H1 (cell line): Measurements from ENCODE around the gene TTC32. TPM values are rescaled to one million over a fixed set of nuclear protein-coding genes. Genes with fewer than 3 reads are reported as not detected.

Source experiments
- CTCF ChIA-PET: fragments of 300-600 bp; sonication (Branson Sonifier 250); formaldehyde crosslinking; loops from one replicate; lab custom pipeline; 2021; ENCODE audit not compliant: partially characterized antibody; lab: Charles Lee
- POLR2A ChIA-PET: fragments of 300-600 bp; sonication (Branson Sonifier 250); formaldehyde crosslinking; loops from one replicate; lab custom pipeline; 2021; ENCODE audit warnings: inconsistent platforms; ENCODE audit not compliant: partially characterized antibody; lab: Charles Lee
- DNase-seq, 2 experiments: peaks; one replicate each; pipeline versions ENCODE4 v3.0.0 to v3.0.0-alpha.2; 2010 to 2022; ENCODE audit warnings: low spot score in 2 of 2, low read depth in 1 of 2, mixed read lengths in 1 of 2
- FAIRE-seq: peaks from 2 replicates; lab custom pipeline; 2011; peaks lifted over from hg19 to GRCh38; lab: Jason Lieb, UNC
- H2AFZ ChIP-seq: 2 replicates; pipeline ENCODE4 v1.8.1; 2012; ENCODE audit warnings: low read length, inconsistent platforms
- H2AK5ac ChIP-seq: 2 replicates; pipeline ENCODE4 v1.6.1; 2013; ENCODE audit warnings: low read depth, low read length
- H2BK120ac ChIP-seq: replicated peaks from 2 replicates; pipeline ENCODE3; 2013; ENCODE audit warnings: low read depth, low read length, inconsistent platforms
- H2BK12ac ChIP-seq: 2 replicates; pipeline ENCODE4 v1.6.1; 2013; ENCODE audit warnings: low read depth, low read length
- H2BK15ac ChIP-seq: 2 replicates; pipeline ENCODE4 v1.6.1; 2013; ENCODE audit warnings: low read length
- H2BK20ac ChIP-seq: 2 replicates; pipeline ENCODE4 v1.6.1; 2013; ENCODE audit warnings: low read length
- H2BK5ac ChIP-seq: 2 replicates; pipeline ENCODE4 v1.6.1; 2013; ENCODE audit warnings: low read depth, low read length
- H3K14ac ChIP-seq: 2 replicates; pipeline ENCODE4 v1.6.1; 2013; ENCODE audit warnings: inconsistent platforms; ENCODE audit not compliant: insufficient read length
- H3K18ac ChIP-seq: 2 replicates; pipeline ENCODE4 v1.6.1; 2013; ENCODE audit warnings: low read length; ENCODE audit errors: extremely low read depth
- H3K23ac ChIP-seq: 2 replicates; pipeline ENCODE4 v1.6.1; 2013; ENCODE audit warnings: inconsistent platforms; ENCODE audit not compliant: insufficient read length
- H3K23me2 ChIP-seq: 2 replicates; pipeline ENCODE4 v1.6.1; 2013; ENCODE audit warnings: low read depth, low read length
- H3K27ac ChIP-seq: 2 replicates; pipeline ENCODE4 v1.6.1; 2011; ENCODE audit warnings: low read depth, low read length, inconsistent platforms
- H3K27me3 ChIP-seq, 4 experiments: replicated peaks in 1 of 4; 1 replicate in 1 of 4; 2 replicates in 3 of 4; pipeline versions ENCODE4 v1.6.1 to v1.8.1; 2011 to 2013; ENCODE audit warnings: low read length in 3 of 4, mild to moderate bottlenecking in 3 of 4, inconsistent platforms in 2 of 4, mixed read lengths in 2 of 4, moderate library complexity in 1 of 4; ENCODE audit not compliant: control insufficient read depth in 3 of 4, insufficient read depth in 3 of 4; ENCODE audit errors: extremely low read depth in 1 of 4
- H3K36me3 ChIP-seq, 4 experiments: 2 replicates each; pipeline versions ENCODE4 v1.6.1 to v1.8.1; 2011 to 2013; ENCODE audit warnings: mild to moderate bottlenecking in 4 of 4, low read length in 3 of 4, moderate library complexity in 2 of 4, control low read depth in 1 of 4, inconsistent platforms in 1 of 4; ENCODE audit not compliant: insufficient read depth in 4 of 4, control insufficient read depth in 2 of 4
- H3K4ac ChIP-seq: replicated peaks from 2 replicates; pipeline ENCODE3; 2013; ENCODE audit warnings: low read length, low read depth, mixed read lengths, inconsistent platforms; ENCODE audit not compliant: insufficient read length
- H3K4me1 ChIP-seq, 4 experiments: replicated peaks in 1 of 4; 1 replicate in 1 of 4; 2 replicates in 3 of 4; pipeline versions ENCODE4 v1.6.1 to v1.8.1; 2011 to 2013; ENCODE audit warnings: low read length in 3 of 4, inconsistent platforms in 2 of 4, mixed read lengths in 1 of 4; ENCODE audit not compliant: insufficient read depth in 4 of 4, control insufficient read depth in 3 of 4
- H3K4me2 ChIP-seq, 2 experiments: 2 replicates each; pipeline versions ENCODE4 v1.6.1 to v1.8.1; 2011 to 2013; ENCODE audit warnings: low read depth in 2 of 2, low read length in 2 of 2, control low read depth in 1 of 2, inconsistent platforms in 1 of 2, mild to moderate bottlenecking in 1 of 2; ENCODE audit not compliant: insufficient read depth in 1 of 2
- H3K4me3 ChIP-seq, 4 experiments: fragments of 200-600, 300-600 bp in 1 of 4; sonication (generic), shearing (Covaris generic), sonication (Bioruptor Twin) in 1 of 4; 2 replicates each; pipeline versions ENCODE4 v1.5.1 to v1.8.1; 2011 to 2016; ENCODE audit warnings: low read length in 4 of 4, low read depth in 3 of 4, control low read depth in 2 of 4, inconsistent platforms in 2 of 4, mild to moderate bottlenecking in 2 of 4, mixed read lengths in 1 of 4, moderate library complexity in 1 of 4; ENCODE audit not compliant: insufficient read depth in 2 of 4; ENCODE audit errors: extremely low read depth in 1 of 4
- H3K56ac ChIP-seq: replicated peaks from 2 replicates; pipeline ENCODE3; 2013; ENCODE audit warnings: low read depth, mild to moderate bottlenecking, mixed read lengths, low read length, inconsistent platforms; ENCODE audit not compliant: insufficient read length
- H3K79me1 ChIP-seq: 2 replicates; pipeline ENCODE4 v1.6.1; 2013; ENCODE audit warnings: low read depth, low read length, control low read depth
- H3K79me2 ChIP-seq, 2 experiments: 2 replicates each; pipeline versions ENCODE4 v1.6.1 to v1.8.1; 2012 to 2013; ENCODE audit warnings: low read length in 2 of 2, mild to moderate bottlenecking in 2 of 2, inconsistent platforms in 1 of 2; ENCODE audit not compliant: insufficient read depth in 2 of 2, control insufficient read depth in 1 of 2
- H3K9ac ChIP-seq, 4 experiments: replicated peaks in 1 of 4; 1 replicate in 1 of 4; 2 replicates in 3 of 4; pipeline versions ENCODE4 v1.6.1 to v1.8.1; 2011 to 2013; ENCODE audit warnings: low read depth in 3 of 4, low read length in 3 of 4, control low read depth in 2 of 4, mild to moderate bottlenecking in 2 of 4, moderate library complexity in 2 of 4, inconsistent platforms in 1 of 4; ENCODE audit errors: extremely low read depth in 1 of 4
- H3K9me3 ChIP-seq, 2 experiments: 2 replicates each; pipeline versions ENCODE4 v1.6.1 to v1.8.1; 2012 to 2013; ENCODE audit warnings: mild to moderate bottlenecking in 2 of 2, moderate library complexity in 2 of 2, control low read depth in 1 of 2, inconsistent platforms in 1 of 2, low read depth in 1 of 2, low read length in 1 of 2, mixed read lengths in 1 of 2; ENCODE audit not compliant: insufficient read depth in 2 of 2
- H4K20me1 ChIP-seq, 2 experiments: replicated peaks in 1 of 2; 2 replicates each; pipeline versions ENCODE3 to v1.8.1; 2011 to 2013; ENCODE audit warnings: inconsistent platforms in 2 of 2, low read length in 2 of 2, mild to moderate bottlenecking in 1 of 2; ENCODE audit not compliant: insufficient read depth in 2 of 2, control insufficient read depth in 1 of 2
- H4K5ac ChIP-seq: 2 replicates; pipeline ENCODE4 v1.6.1; 2013; ENCODE audit warnings: low read length, low read depth, mixed read lengths, inconsistent platforms; ENCODE audit not compliant: insufficient read length
- H4K8ac ChIP-seq: 2 replicates; pipeline ENCODE4 v1.8.0; 2013; ENCODE audit warnings: mild to moderate bottlenecking, moderate library complexity, low read length, inconsistent platforms; ENCODE audit not compliant: insufficient read depth; ENCODE audit errors: extremely low read depth
- H4K91ac ChIP-seq: replicated peaks from 2 replicates; pipeline ENCODE3; 2013; ENCODE audit warnings: low read length, mixed read lengths, inconsistent platforms; ENCODE audit not compliant: insufficient read length
- CBX5 ChIP-seq: fragments of 300-800, 300-1000 bp; sonication (generic); IDR thresholded peaks from 2 replicates; pipeline ENCODE4 v1.7.1; 2016; ENCODE audit warnings: antibody characterized with exemption, low read length, low read depth
- CEBPB ChIP-seq: IDR thresholded peaks from 2 replicates; pipeline ENCODE4 v1.6.1; 2012; ENCODE audit warnings: low read depth, low read length
- EGR1 ChIP-seq: IDR thresholded peaks from 2 replicates; pipeline ENCODE4 v1.6.1; 2011; ENCODE audit warnings: low read depth, low read length, borderline replicate concordance
- FOSL1 ChIP-seq: IDR thresholded peaks from 2 replicates; pipeline ENCODE4 v1.6.1; 2011; ENCODE audit warnings: mild to moderate bottlenecking, low read depth, low read length, moderate library complexity; ENCODE audit not compliant: insufficient read depth
- GABPA ChIP-seq: IDR thresholded peaks from 2 replicates; pipeline ENCODE4 v1.6.1; 2011; ENCODE audit warnings: mild to moderate bottlenecking, low read length, moderate library complexity, borderline replicate concordance; ENCODE audit not compliant: insufficient read depth
- GTF2F1 ChIP-seq: IDR thresholded peaks from 2 replicates; pipeline ENCODE4 v1.6.1; 2012; ENCODE audit warnings: low read depth, low read length, improper control_type of control experiment, borderline replicate concordance
- HDAC2 ChIP-seq, 2 experiments: fragments of 300-600 bp in 1 of 2; sonication (generic) in 1 of 2; IDR thresholded peaks; 2 replicates each; pipeline ENCODE4 v1.6.1; 2011 to 2012; ENCODE audit warnings: low read depth in 2 of 2, low read length in 2 of 2, mild to moderate bottlenecking in 2 of 2, moderate library complexity in 2 of 2, borderline replicate concordance in 1 of 2, inconsistent platforms in 1 of 2
- NRF1 ChIP-seq: IDR thresholded peaks from 2 replicates; pipeline ENCODE4 v1.6.1; 2011; ENCODE audit warnings: mild to moderate bottlenecking, low read depth, low read length, improper control_type of control experiment
- POLR2AphosphoS5 ChIP-seq: IDR thresholded peaks from 2 replicates; pipeline ENCODE4 v1.6.1; 2011; ENCODE audit warnings: low read depth, low read length
- RXRA ChIP-seq: IDR thresholded peaks from 2 replicates; pipeline ENCODE4 v1.6.1; 2011; ENCODE audit warnings: low read depth, mild to moderate bottlenecking, low read length, moderate library complexity; ENCODE audit not compliant: insufficient read depth
- SIN3A ChIP-seq, 2 experiments: IDR thresholded peaks in 1 of 2; conservative IDR thresholded peaks in 1 of 2; 2 replicates each; pipeline ENCODE4 v1.6.1; 2011 to 2012; ENCODE audit warnings: low read length in 2 of 2, improper control_type of control experiment in 1 of 2, low read depth in 1 of 2, mild to moderate bottlenecking in 1 of 2
- SIX5 ChIP-seq: IDR thresholded peaks from 2 replicates; pipeline ENCODE4 v1.6.1; 2011; ENCODE audit warnings: mild to moderate bottlenecking, low read depth, low read length
- SP1 ChIP-seq: IDR thresholded peaks from 2 replicates; pipeline ENCODE4 v1.6.1; 2011; ENCODE audit warnings: low read depth, low read length
- TBP ChIP-seq: IDR thresholded peaks from 2 replicates; pipeline ENCODE4 v1.6.1; 2011; ENCODE audit warnings: low read depth, low read length, improper control_type of control experiment
- TCF12 ChIP-seq: IDR thresholded peaks from 2 replicates; pipeline ENCODE4 v1.6.1; 2011; ENCODE audit warnings: low read depth, mild to moderate bottlenecking, low read length
- WGBS, 2 experiments: shearing (Covaris generic) in 1 of 2; methylation state at CpG; one replicate each; pipeline versions ENCODE4 v1.1.6 to v1.1.7; 2013 to 2015; ENCODE audit warnings: low lambda C conversion rate in 2 of 2, mixed read lengths in 2 of 2, inconsistent platforms in 1 of 2, low coverage in 1 of 2, missing lambda C conversion rate in 1 of 2; ENCODE audit not compliant: insufficient replicate concordance in 2 of 2, insufficient coverage in 1 of 2, insufficient read length in 1 of 2; ENCODE audit errors: extremely low coverage in 1 of 2, missing lambda C conversion rate in 1 of 2; 5-methylcytosine and 5-hydroxymethylcytosine counted together
- polyA plus RNA-seq, 7 experiments: library from polyadenylated mRNA; depleted of rRNA in 3 of 7; stranded (reverse) in 5 of 7; unstranded in 2 of 7; fragments of >200 nt in 5 of 7; fragments of 200-250 nt in 2 of 7; gene quantifications; 1 replicate in 5 of 7; 2 replicates in 1 of 7; 4 replicates in 1 of 7; pipeline versions ENCODE4 v1.2.1 to v1.2.3, GENCODE V29; 2011 to 2013; ENCODE audit warnings: missing spikeins in 2 of 7, mixed read lengths in 2 of 7
- total RNA-seq: library from RNA; stranded (reverse); fragmentation: NEBNext Ultra II Directional; extraction: Animal tissue kit (Norgen Biotek cat#: 25700); gene quantifications from 2 replicates; pipeline ENCODE4 v1.2.1, GENCODE V29; 2021

Gene TTC32
- total and polyA plus RNA-seq, 2 of the 8 experiments (the other 6 are each of a cell fraction or from before 2014, with no cell fraction given), result 6.8 to 8.7 TPM

GRCh38 chr2:19859565-19859964 lies 42.2 kb downstream of the TTC32 start:
- Histone ChIP-seq H4K5ac (no peak overlapping the region), H4K8ac (no peak overlapping the region), H2AK5ac (no peak overlapping the region), H3K56ac (no peak overlapping the region), H3K4me2 (no peak overlapping the region), H3K18ac (no peak overlapping the region), H4K91ac (peak overlapping the region; percentile 41), H3K4ac (no peak overlapping the region), H3K36me3 (no peaks in the 10 kb centered on the region), H3K79me1 (no peaks in the 10 kb centered on the region), H2BK20ac (no peak overlapping the region), H3K4me3 (no peak overlapping the region), H3K79me2 (no peaks in the 10 kb centered on the region), H3K27ac (no peak overlapping the region), H2BK120ac (no peak overlapping the region), H3K9ac (no peak overlapping the region), H2BK15ac (no peak overlapping the region), H3K27me3 (peaks cover 0 to 2% (median 0%) of the 10 kb centered on the region in 4 experiments; a peak in 3 of 7 replicates), H4K20me1 (no peaks in the 10 kb centered on the region), H2BK12ac (no peak overlapping the region), H3K4me1 (no peaks in the 10 kb centered on the region), H2BK5ac (no peak overlapping the region), H3K14ac (no peak overlapping the region), H2AFZ (no peak overlapping the region), H3K23me2 (no peaks in the 10 kb centered on the region; the same call in 1 of the 2 replicates), H3K23ac (no peak overlapping the region), H3K9me3 (no peaks in the 10 kb centered on the region)
- FAIRE-seq (no peak), DNase-seq (no peak)
- CTCF ChIA-PET, result interaction anchor here (1.0 to 1.9 kb wide), 5 partner anchors 84 to 501 kb away, joined by 3 to 11 read pairs (median 5); partner anchors contain the start of gene OSR1
- POLR2A ChIA-PET, result no interaction called here
- 95% methylated on average over 11 of the region's 11 CpGs; no CpG with 5 or more reads in 1 of the 2 experiments for whole genome bisulfite sequencing, 2 experiments
- no peak for TF ChIP-seq POLR2AphosphoS5
- no peak for TF ChIP-seq SP1
- no peak for TF ChIP-seq SIX5
- no peak for TF ChIP-seq TCF12
- TF ChIP-seq FOSL1, result no peak
- TF ChIP-seq CBX5, result no peak
- no peak for TF ChIP-seq SIN3A (conservative IDR thresholded peaks at IDR 0.05 in 1 of 2, IDR thresholded peaks at IDR 0.05 in 1 of 2; ENCODE audit: low read depth in 1 of 2, low read length in 2 of 2)
- TF ChIP-seq HDAC2 (IDR thresholded peaks at IDR 0.05; ENCODE audit: borderline replicate concordance in 1 of 2, low read depth in 2 of 2, low read length in 2 of 2), result no peak
- TF ChIP-seq TBP, result no peak
- TF ChIP-seq RXRA, result no peak
- no peak for TF ChIP-seq EGR1
- no peak for TF ChIP-seq NRF1
- TF ChIP-seq GABPA, result no peak
- no peak for TF ChIP-seq GTF2F1
- no peak for TF ChIP-seq CEBPB
